ENCODE data around the gene CDK13. TPM values are rescaled to one million over a fixed set of nuclear protein-coding genes. Genes with fewer than 3 reads are reported as not detected.

The CDK13 gene
- total RNA-seq (2011; cell fraction: chromatin; rRNA removed; ENCODE audit: low replicate concordance), result 92.4 and 231 TPM in 2 replicates
- 50.2 and 69.1 TPM in 2 replicates for total RNA-seq (2011; cell fraction: nucleolus; rRNA removed)
- 89.7 and 128 TPM in 2 replicates for total RNA-seq (2011; cell fraction: nucleoplasm; rRNA removed)
- total RNA-seq (2014; rRNA removed), result 26.3 and 29.3 TPM in 2 replicates
- 38.1 and 45.7 TPM in 2 replicates for total RNA-seq (2014; rRNA removed; fragmentation: Illumina TruSeq; extraction: Trizol)
- 43.2 and 46.1 TPM in 2 replicates for total RNA-seq (2015; rRNA removed; fragmentation: Illumina TruSeq; extraction: Trizol)
- total RNA-seq (2021), result 30.4 and 32.4 TPM in 2 replicates
- polyA plus RNA-seq (2011; rRNA removed), result 32.8 and 35.3 TPM in 2 replicates
- polyA plus RNA-seq (2011; cell fraction: cytosol; rRNA removed), result 14.1 and 20.3 TPM in 2 replicates
- 41.4 and 45.1 TPM in 2 replicates for polyA plus RNA-seq (2011; cell fraction: nucleus; rRNA removed)
- polyA plus RNA-seq (2012), result 18.0 and 21.4 TPM in 2 replicates
- 31.7 and 37.3 TPM in 2 replicates for polyA plus RNA-seq (2014; fragmentation: Illumina TruSeq; extraction: Trizol)
- polyA plus RNA-seq (2014; fragmentation: Nextera tagmentation; extraction: Ambion mirVana), result 10 to 100 TPM in 1 of 2 experiments, 1 to 10 TPM in 1; 9.8 to 12.4 TPM
- 16.7 and 16.9 TPM in 2 replicates for polyA plus RNA-seq (2014; rRNA removed)
- 82.6 and 111 TPM in 2 replicates for polyA minus RNA-seq (2011; rRNA and poly(A)+ RNA removed)
- 20.7 and 21.2 TPM in 2 replicates for polyA minus RNA-seq (2011; cell fraction: cytosol; rRNA and poly(A)+ RNA removed)
- polyA minus RNA-seq (2011; cell fraction: nucleus; rRNA and poly(A)+ RNA removed), result 48.7 and 71.8 TPM in 2 replicates
- Bru-seq, nascent RNA, result percentile 78 among the genes with signal in this experiment
- BruChase-seq, experiment 1, labeled RNA remaining after a 2-hour chase, result percentile 87 among the genes with signal in this experiment
- percentile 85 among the genes with signal in this experiment for BruChase-seq, experiment 2, labeled RNA remaining after a 6-hour chase
- long read RNA-seq, experiment 1, full-length matches to known transcripts, result 105 of 181 reads
- long read RNA-seq, experiment 1, partial matches to known transcripts, result 56 of 181 reads
- long read RNA-seq, experiment 1, other reads (novel, unspliced or antisense), result 20 of 181 reads
- long read RNA-seq, experiment 2, full-length matches to known transcripts, result 2 of 16 reads
- long read RNA-seq, experiment 2, partial matches to known transcripts, result 1 of 16 reads
- long read RNA-seq, experiment 2, other reads (novel, unspliced or antisense), result 13 of 16 reads
- long read RNA-seq, experiment 3, partial matches to known transcripts, result 2 of 5 reads
- long read RNA-seq, experiment 3, other reads (novel, unspliced or antisense), result 2 of 5 reads

- POLR2A ChIA-PET, result interaction anchor here (0.5 to 1.7 kb wide), 10 partner anchors 8 to 366 kb away, joined by 3 to 4 read pairs (median 3); no protein-coding TSS in a partner anchor
- DNase-seq (ENCODE audit: extremely low read depth in 1 of 4, low spot score in 3 of 4) (peak in 2 of 4 experiments; percentile 75 to 85), ATAC-seq (peak; percentile 74), FAIRE-seq (no peak)
- Histone ChIP-seq H3K27me3 (ENCODE audit: control insufficient read depth in 2 of 2, insufficient read depth in 2 of 2, low read length in 2 of 2) (no peaks in the 10 kb centered on the region), H3K4me2 (ENCODE audit: insufficient read depth, low read length) (peak within 1 kb of the TSS; percentile 98), H3K27ac (ENCODE audit: extremely low read depth, low read depth, low read length) (peak within 1 kb of the TSS; percentile 96), H3K9me3 (replicated peaks; ENCODE audit: control insufficient read depth, insufficient read depth, low read depth, low read length) (no peaks in the 10 kb centered on the region), H3K4me3 (peak within 1 kb of the TSS; percentile 72), H3K36me3 (ENCODE audit: control insufficient read depth, insufficient read depth, low read length) (peaks cover 7% of the 10 kb centered on the region; the same call in 1 of the 3 replicates), H4K20me1 (replicated peaks; ENCODE audit: control insufficient read depth, insufficient read depth, low read length) (peaks cover 16% of the 10 kb centered on the region; the same call in 1 of the 2 replicates), H3K79me2 (ENCODE audit: control insufficient read depth, insufficient read depth, low read length) (peaks cover 60% of the 10 kb centered on the region), H3K9me1 (ENCODE audit: control insufficient read depth, insufficient read depth, low read length) (no peaks in the 10 kb centered on the region), H2AFZ (ENCODE audit: low read depth, low read length) (peak within 1 kb of the TSS; percentile 86), H3K9ac (ENCODE audit: insufficient read depth in 1 of 2, low read depth in 2 of 2, low read length in 2 of 2) (peak within 1 kb of the TSS; percentile 95 to 100), H3K4me1 (replicated peaks in 1 of 2; ENCODE audit: control insufficient read depth in 2 of 2, insufficient read depth in 2 of 2, low read length in 2 of 2) (peaks cover 9 to 24% of the 10 kb centered on the region in 2 experiments)
- BruUV-seq (replicated peaks), result TSS peak; percentile 34
- in situ Hi-C loops (cut with MboI), result no loop called here
- CTCF ChIA-PET (ENCODE audit: low intra/inter-chr PET ratio), result interaction anchor here (0.8 kb wide), 1 partner anchor 103 kb away, joined by 3 read pairs; no protein-coding TSS in a partner anchor
- intact Hi-C loops (cut with micrococcal nuclease), result loop anchor here (1.0 to 5.0 kb wide), 4 partner anchors 54 to 328 kb away; partner anchors contain the start of genes MPLKIP and RALA
- WGBS (ENCODE audit: insufficient coverage, low coverage, missing lambda C conversion rate), result under 1% methylated on average over 34 of the region's 59 CpGs
- TF ChIP-seq FOXJ2 (tag; IDR thresholded peaks at IDR 0.05), result no peak
- TF ChIP-seq TCF3 (CRISPR knock-in tag; IDR thresholded peaks at IDR 0.05), result 0 out of 2 replicates have a peak, but pooled peaks have one; percentile 7
- TF ChIP-seq ZKSCAN8 (CRISPR knock-in tag; IDR thresholded peaks at IDR 0.05), result no peak
- TF ChIP-seq GMEB1 (CRISPR knock-in tag; IDR thresholded peaks at IDR 0.05), result peak; percentile 75
- TF ChIP-seq SOX6 (IDR thresholded peaks at IDR 0.05), result no peak
- TF ChIP-seq MYNN (IDR thresholded peaks at IDR 0.05), result no peak
- no peak for TF ChIP-seq MYNN (CRISPR knock-in tag; IDR thresholded peaks at IDR 0.05)
- no peak for TF ChIP-seq HMG20A (CRISPR knock-in tag; conservative IDR thresholded peaks at IDR 0.05)
- TF ChIP-seq MYBL2 (IDR thresholded peaks at IDR 0.05; ENCODE audit: low read depth), result no peak
- no peak for TF ChIP-seq MYBL2 (CRISPR knock-in tag; IDR thresholded peaks at IDR 0.05; ENCODE audit: borderline replicate concordance)
- TF ChIP-seq CXXC5 (CRISPR knock-in tag; IDR thresholded peaks at IDR 0.05), result no peak; the same call in none of the 2 replicates
- TF ChIP-seq NUFIP1 (IDR thresholded peaks at IDR 0.05; ENCODE audit: partially characterized antibody), result no peak
- TF ChIP-seq, protein P1, sequence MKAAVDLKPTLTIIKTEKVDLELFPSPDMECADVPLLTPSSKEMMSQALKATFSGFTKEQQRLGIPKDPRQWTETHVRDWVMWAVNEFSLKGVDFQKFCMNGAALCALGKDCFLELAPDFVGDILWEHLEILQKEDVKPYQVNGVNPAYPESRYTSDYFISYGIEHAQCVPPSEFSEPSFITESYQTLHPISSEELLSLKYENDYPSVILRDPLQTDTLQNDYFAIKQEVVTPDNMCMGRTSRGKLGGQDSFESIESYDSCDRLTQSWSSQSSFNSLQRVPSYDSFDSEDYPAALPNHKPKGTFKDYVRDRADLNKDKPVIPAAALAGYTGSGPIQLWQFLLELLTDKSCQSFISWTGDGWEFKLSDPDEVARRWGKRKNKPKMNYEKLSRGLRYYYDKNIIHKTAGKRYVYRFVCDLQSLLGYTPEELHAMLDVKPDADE (conservative IDR thresholded peaks at IDR 0.05; ENCODE audit: control insufficient read depth, low read depth, low read length), result no peak
- no peak for TF ChIP-seq POU5F1 (IDR thresholded peaks at IDR 0.05; ENCODE audit: borderline replicate concordance, low read depth, low read length, partially characterized antibody)
Measured at GRCh38 chr7:39949971-39950472, at the start of gene CDK13. TSS of gene CDK13 (plus strand) at chr7:39950256. CDS start at chr7:39950642, 386 bp downstream.
